GM21576 (cell line): ENCODE results near the gene SLC1A3.

Experiments used
- ATAC-seq: cut with Tn5 transposase; IDR thresholded peaks from one replicate; pipeline ENCODE4 v1.9.1; 2021; ENCODE audit warnings: mild to moderate bottlenecking, moderate library complexity; ENCODE audit not compliant: unreplicated experiment

SLC1A3 gene

DNA sequence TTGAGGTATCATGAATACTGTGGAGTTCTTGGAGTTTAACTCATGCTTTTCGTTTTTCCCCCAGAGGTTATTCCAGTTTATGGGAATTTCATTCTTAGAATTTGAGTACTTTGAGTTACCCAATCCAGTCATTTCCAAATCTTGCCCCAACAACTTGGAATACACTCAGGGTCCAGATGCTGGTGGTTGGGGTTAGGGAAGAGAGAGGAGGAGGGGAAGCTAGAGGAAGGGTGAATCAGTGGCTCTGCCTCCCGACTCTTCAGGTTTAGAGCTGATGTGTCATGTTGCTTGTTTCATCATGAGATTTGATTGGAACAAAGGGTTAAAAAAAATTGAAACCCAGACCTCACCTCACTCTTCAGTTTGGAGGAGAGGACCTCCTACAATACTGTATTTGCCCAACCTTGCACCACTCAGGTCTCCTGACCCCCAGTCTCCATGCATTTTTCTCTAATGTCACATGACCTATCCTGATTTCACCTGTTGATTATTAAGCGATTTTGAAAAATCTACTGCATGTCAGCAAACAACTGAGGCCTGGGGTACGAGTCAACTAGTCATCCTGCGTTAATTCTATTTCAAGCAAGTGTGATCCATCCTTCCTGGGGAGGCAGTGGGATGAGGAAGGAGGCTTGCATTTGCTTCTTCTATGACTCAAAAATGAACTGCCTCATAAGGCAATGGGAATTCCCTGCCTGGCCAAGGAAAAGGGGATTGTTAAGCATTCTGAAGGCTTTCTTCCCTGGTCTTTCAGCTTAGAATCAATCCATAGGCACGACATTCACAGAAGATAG lies 6.2 kb upstream of the SLC1A3 start:
- no peak for ATAC-seq

DNA sequence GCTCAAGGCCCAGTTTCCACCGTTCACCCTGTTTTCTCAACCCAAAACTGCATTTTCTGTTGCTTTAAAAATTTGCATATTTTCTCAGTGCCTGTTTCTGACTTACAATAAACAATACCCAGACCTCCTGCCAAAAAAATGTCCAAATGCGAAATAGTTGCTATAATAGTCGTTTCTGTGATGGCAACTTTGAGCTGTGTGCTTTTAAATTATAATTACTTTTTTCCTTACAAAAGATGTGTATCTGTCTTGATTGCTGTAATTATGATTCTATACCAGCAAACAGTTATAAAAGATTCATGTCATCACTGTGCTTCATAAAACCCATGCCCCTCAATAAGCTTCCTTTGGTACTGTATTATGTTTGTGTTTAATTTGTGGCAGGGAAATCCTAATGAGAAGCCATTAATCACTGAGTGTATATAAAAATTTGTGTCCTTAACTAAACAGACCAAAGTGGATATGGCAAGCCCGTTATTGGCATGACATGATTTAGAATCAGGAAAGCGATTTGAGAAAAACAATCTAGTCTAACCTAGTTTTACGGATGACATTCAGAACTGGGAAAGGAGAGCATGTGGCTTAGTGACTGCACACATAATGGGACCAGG lies 5.4 kb upstream of the SLC1A3 start:
- ATAC-seq, result no peak

DNA sequence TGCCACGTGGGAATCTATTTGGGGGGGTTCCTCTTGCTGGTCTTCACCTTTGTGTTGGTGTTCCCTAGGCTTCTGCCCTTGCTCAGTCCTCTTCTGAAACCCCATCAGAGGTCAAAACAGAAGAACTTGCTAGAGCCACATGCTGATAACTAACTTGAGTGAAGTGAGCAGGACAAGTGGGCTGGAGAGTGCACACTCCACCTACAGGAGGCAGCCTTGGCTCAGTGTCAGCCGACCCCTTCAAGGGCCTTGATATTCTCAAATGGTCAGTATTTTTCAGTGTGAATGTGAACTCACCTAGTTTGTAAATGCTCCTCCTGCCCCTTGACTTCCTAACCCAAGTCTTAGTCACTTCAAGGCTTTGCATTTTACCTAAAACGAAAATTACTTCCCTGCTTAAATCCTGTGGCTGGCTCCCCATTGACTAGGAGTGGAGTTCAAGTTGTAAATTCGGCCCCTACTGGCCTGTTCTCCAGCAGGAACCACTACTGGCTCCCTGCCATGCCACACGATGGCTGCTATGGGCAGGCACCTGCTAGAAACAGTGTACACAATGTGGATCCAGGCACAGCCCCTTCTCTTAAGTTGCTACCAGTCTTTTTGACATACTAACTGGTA lies 3.6 kb upstream of the SLC1A3 start:
- no peak for ATAC-seq

DNA sequence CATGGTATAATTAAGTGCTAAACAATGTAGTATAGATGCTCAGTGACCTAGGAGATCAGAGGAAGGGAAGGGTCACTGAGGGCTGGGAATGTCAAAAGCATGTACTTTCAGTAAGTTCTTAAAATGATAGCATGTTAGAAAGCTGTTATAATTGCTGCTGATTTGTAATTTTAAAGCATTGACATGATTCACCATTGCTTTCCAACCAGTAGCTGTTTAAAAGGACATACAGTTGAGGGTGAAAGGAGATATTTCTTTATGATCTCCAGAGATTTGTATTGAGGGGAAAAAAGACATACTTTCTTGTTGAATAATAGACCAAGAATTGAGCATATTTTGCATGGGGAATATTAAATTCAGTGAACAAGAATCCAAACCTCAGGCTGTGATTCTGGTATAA lies 1.2 kb upstream of the SLC1A3 start:
- no peak for ATAC-seq

DNA sequence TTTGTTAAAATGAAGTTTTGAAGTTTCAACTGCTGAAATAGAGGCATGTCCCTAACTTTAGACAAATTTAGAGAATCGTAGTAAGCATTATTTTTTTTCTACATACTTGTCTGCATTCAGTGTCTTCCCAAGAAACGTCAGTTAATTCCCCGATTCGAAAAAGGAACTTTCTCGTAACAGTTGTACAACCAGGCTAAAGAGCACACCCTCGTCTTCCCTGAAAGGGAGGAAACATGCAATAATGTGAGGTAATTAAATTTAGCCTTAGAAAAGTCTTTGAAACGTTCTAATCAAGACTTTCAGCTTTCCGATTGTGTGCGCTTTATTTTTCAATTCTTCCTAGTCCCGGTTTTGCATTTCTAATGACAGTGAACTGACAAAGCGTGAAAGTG lies 374 bp upstream of the SLC1A3 start:
- ATAC-seq, result no peak

DNA sequence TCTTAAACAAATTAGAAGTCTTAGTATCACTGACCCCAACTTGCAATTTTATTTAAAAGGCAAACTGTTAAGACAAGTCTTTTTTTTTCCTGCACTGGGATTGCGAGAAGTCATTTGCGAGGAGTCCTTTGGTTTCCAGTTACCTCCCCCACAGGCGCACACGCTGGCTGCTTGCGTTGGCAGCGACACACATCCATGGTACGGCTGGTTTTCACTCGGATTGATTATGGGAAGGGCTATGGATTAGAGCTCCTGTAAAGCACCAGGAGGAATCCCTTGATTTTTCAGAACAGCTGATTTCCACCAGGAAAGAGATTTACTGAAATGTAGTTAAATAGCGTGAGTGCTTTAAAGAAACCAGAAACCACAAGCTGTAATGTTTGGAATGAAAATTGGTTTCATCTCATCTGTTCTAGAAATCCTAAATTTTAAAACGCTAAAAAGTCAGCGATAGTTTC lies 737 bp downstream of the SLC1A3 start:
- ATAC-seq, result no peak

DNA sequence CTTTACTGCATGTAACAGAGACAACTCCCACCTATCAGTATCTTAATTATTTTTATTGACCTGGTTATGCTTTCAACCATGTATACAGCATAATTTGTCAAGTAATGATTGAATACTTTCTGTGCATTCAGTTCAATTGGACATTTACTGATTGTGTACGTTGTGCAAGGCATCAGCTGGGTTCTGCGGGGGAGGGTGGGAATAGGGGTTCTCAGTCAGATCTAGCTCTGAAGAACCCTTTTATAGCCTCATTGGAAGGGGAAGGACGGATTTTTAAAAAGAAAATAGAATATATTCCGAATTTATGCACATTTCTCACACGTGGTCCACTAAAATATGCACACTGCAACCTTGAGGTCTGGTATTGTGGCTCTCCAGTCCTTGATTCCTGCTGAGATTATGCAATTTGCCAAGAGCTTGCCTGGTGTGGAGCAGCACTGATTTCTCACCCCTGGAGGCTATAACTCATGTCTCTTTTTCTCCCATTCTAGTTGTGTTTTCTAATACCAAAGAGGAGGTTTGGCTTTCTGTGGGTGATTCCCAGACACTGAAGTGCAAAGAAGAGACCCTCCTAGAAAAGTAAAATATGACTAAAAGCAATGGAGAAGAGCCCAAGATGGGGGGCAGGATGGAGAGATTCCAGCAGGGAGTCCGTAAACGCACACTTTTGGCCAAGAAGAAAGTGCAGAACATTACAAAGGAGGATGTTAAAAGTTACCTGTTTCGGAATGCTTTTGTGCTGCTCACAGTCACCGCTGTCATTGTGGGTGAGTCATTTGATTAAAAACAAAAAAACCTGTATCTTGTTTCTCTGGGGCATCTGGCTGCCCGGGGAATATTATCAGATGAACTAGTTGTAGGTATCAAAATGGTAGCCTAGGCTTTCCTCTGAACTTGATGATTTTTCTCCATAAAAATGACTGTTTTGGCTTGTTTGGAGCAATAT lies 1.7 kb downstream of the SLC1A3 start:
- ATAC-seq, result no peak

DNA sequence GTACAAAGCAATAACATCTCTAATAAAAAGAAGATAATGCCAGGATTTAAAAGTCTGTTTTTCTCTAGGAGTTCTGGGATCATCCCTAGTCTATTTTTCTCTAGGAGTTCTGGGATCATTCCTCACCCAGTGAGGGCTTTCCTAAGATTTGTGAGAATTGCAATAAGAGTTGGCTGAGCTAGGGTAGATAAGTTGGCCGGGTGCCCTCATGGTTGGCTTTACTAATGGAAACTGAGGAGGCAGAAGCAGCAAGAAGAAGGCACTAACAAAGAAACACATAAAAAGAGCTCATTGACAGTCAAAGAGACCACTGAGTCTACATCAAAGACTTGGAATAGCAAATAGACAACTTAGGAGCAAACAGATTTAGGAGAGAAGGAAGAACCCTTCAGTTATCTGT lies 4.2 kb downstream of the SLC1A3 start:
- ATAC-seq, result no peak

DNA sequence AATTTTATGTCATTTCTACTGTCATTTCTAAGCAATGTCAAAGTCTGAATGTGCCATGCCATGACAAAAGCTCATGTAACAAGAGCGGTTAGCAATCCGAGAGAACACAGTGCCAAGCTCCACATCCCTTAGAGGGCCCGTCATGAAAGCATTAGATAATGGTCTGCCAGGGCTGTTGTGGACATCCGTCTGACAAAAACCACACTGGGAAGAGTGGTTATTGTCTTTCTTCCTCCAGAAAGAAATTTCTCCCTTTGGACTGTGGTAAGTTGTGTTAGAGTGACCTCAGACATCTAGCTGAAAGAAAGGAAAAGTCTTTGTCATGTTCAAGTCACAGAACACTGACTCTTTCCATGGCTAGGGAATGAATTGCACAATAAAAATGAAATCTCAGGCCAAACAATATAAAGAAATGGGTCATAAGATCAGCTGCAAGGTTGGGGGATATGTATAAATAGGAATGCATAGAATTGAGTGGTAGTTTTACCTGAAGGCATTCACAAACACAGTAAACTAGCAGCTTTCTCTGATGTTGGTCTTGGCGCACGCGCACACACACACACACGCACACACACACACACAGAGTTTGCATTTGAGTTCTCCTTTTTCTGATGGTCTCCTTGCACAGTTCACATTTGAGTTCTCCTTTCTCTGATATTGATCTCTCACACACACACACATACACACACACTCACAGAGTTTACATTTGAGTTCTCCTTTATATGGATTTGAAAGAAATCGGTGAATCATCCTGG lies 5.3 kb downstream of the SLC1A3 start:
- ATAC-seq, result no peak

DNA sequence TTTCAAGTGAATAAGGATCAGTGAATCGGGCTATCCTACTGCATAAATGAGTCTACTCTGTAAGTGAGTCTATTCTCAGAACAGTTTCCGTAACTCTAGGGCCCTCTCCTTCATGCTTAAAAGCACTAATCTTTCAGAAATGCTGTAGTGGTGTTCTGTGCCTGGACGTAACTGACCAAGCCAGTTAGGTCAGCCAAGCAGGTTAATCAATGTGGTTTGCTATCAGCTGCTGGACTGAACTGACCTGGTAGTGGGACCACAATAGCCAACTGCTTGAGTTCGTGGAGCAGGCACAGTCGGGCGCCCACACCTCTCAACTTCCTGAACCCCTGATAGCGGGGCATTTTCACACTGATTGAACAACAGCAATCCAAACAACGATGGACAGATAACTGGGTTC lies 6.8 kb downstream of the SLC1A3 start:
- no peak for ATAC-seq

DNA sequence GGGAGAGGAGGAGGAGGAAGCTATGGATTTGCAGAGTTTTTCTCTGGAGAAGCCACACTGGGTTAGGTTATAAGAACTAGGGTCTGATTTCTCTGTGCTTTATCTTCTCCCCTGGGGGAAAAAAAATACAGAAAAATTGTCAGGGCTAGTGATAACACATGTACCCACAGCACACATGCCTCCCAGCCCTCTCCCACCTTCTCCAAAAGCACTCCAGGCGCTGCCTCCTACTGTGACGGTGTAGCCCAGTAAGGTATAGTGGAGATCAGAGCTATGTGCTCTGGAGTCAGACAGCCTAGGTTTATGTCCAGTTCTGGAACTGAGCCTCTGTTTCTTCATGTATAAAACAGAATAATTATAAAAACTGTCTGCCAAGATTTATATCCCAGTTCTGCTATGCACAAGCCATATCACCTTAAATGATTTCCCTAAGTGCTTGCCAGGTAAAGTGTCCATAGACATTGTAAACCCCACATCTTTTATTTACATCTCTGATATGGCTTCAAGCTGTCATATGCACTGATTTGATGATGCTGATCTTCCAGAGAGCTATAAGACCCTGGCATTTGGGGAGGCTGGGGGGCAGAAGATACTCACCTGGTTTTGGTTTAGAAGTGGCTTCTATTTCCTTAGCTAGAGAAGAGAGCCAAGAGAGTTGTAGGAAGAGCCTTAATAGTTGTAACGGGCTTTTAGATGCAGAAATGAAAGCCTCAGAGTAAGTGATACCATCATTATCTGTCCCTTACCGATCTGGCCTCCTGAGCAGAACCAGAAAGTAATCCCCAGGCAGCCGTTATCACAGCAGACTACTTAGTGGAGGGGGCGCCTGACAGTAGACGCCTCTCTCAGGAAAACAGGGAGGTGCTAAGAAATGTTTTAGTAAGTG lies 7.6 kb downstream of the SLC1A3 start:
- no peak for ATAC-seq

DNA sequence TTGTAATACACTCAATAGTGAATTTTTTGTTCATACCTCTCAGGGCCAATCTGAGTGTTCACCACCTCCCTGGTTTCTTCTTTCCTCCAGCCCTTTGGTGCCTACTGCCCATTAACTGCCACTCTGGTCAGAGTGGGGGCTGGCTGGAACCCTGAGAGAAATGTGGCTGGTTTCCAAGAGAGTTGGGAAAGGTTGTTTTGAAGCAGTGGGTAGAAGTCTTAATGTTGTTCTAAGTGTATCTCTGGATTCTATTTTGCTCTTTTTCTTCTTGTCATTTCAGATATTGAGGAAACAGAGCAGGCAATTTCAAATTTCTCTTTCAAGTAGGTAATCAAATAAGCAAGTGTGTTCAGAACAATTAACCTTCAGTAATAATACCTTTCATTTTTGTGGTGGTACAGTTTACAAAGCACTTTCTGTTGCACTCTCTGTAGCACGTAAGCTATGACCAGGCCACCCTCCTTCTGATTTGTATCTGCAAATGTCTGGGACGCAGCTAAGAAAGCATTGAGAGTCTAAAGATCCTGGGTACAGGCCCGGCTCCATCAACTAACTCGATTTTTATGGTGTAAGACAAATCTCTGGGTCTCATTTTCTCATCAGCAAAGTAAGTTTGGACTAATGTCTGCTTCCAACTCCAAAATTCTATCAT lies 8.4 kb downstream of the SLC1A3 start:
- no peak for ATAC-seq

DNA sequence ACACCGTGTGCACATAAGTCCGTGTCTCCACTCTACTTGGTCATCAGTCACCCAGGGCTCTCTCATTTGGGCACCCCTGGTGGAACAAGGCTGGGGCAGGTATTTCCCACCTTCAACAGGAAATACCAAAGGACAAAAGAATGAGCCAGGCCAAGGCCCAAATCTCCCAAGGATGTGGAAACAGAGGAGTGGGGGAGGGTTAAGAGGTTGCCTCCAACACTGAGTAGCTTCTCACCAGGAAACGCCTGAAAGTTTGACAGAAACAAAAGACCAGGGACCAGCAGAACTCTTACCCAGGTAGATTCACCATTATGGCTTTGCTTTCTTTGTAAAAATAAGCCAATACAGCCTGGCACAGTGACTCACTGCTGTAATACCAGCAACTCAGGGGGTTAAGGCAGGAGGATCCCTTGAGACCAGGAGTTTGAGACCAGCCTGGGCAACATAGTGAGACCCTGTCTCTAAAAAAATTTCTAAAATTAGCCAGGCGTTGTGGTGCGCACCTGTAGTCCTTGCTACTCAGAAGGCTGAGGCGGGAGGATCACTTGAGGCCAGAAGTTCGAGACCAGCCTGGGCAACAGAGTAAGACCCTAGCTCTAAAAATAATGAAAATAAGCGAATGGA lies 12.7 kb downstream of the SLC1A3 start:
- ATAC-seq, result no peak

DNA sequence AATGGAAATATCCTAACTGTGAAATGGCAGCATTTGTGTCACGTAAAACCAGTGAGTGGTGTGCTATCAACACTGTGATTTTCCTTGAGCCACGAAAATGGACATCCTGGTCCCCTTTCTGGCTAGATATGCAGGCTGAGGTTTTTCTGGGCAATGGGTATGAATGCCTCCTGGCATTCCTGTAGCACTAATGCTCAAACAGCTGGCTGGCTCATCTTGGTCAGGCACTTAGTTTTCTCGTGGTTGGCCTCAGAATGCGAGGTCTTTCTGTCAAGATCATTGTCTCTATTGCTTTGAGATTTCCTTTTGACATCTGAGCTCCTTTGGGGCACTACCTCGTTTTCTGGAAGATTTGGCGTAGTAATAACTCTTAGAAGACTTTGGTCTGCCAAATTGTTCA lies 15.6 kb downstream of the SLC1A3 start:
- no peak for ATAC-seq

DNA sequence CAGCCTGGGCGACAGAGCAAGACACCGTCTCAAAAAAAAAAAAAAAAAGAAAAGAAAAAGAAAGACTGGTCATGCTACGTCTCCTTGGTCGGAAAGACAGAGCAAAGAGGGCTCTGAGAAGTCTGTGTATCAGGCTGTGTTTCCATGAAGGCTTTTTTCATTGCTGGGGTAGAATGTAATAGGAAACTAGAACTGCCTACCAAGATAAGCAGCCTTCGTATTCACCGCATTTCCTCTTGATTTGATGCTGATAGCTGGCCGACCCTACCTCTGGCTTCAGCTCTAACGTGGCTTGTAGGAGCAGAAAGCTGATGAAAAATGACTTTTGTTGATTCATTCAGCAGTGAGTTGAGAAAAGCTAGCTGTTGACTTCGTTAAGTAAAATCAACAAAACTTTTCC lies 17.4 kb downstream of the SLC1A3 start:
- ATAC-seq, result no peak

DNA sequence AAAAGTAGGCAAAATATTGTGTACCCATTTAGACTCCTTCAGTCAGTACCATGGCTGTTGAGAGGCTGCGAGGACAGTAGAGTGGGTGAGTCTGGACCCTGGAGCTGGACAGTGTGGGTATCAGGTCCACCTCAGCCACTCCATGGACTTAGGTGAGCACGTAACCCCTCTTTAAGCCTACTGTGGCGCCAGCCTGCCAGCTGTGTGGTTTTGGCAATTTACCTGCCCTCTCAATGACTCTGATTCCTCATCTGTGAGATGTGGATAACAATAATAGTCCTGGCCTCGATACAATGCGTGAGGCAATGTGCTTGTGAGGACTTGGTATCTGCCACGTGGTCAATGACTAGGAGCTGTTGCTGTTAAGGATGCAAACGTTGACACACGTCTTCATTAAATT lies 17.9 kb downstream of the SLC1A3 start:
- ATAC-seq, result no peak

DNA sequence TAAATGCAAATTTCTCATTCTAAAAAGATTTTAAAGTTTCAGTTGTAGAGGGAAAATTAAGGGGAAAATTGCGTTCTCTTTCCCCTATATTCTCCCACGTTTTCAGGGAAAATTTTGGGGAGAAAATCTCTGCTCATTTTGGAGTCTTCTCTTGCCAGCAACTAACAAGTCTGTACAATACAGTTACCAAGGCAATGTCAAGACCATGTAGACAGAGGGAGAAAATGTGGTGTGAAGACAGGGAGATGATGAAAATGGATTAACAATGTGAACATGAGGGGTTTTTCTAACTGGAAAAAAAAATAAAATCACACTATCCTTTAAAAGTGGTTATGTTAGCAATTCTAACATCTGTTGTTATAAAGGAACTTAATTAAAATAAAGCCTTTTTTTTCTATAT lies 22.3 kb downstream of the SLC1A3 start:
- ATAC-seq, result no peak

DNA sequence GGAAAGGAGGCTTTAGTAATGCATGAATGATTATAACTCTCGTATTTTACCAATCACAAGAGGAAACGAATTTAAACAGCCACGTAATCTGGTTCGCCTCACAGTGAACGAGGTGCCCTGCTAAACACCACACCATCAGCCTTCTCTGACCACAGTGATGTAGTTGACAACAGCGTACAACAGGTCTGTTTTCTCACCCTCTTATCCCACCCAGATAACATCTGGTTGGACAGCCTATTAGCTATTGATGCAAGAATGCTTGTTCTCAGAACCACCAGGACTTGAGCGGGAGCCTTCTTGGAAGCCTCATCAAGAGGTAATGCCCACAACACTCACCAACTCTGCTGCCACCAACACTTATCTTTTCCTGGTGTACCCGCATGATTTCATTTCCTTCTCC lies 23.3 kb downstream of the SLC1A3 start:
- ATAC-seq, result no peak
